Effector memory CD4-positive, alpha-beta T cell (primary cell): Measurements from ENCODE around the gene BABAM2.
A peak's percentile ranks its signal among the peaks of the same experiment; 100 is the strongest.

ENCODE experiments used
- DNase-seq, 3 donors: peaks; one replicate each; pipeline ENCODE4 v3.0.0-alpha.2; 2020
- H3K27ac ChIP-seq: 2 replicates; pipeline ENCODE4 v1.7.0; 2013; ENCODE audit warnings: mild to moderate bottlenecking, low read length, moderate library complexity; ENCODE audit not compliant: insufficient read depth, poor library complexity, severe bottlenecking
- H3K27me3 ChIP-seq: replicated peaks from 2 replicates; pipeline ENCODE4 v1.7.0; 2013; ENCODE audit warnings: mild to moderate bottlenecking, low read length; ENCODE audit not compliant: insufficient read depth, control insufficient read depth, poor library complexity, severe bottlenecking
- H3K36me3 ChIP-seq: 2 replicates; pipeline ENCODE4 v1.7.0; 2013; ENCODE audit warnings: mild to moderate bottlenecking, low read length, moderate library complexity; ENCODE audit not compliant: control insufficient read depth, insufficient read depth
- H3K4me1 ChIP-seq: 2 replicates; pipeline ENCODE4 v1.7.0; 2013; ENCODE audit warnings: low read length, mild to moderate bottlenecking; ENCODE audit not compliant: control insufficient read depth, insufficient read depth, poor library complexity, severe bottlenecking
- H3K4me3 ChIP-seq: 2 replicates; pipeline ENCODE4 v1.7.0; 2013; ENCODE audit warnings: low read length, low read depth, mild to moderate bottlenecking; ENCODE audit not compliant: insufficient read depth, poor library complexity, severe bottlenecking
- H3K9me3 ChIP-seq: 2 replicates; pipeline ENCODE4 v1.7.0; 2013; ENCODE audit warnings: mild to moderate bottlenecking, low read length, moderate library complexity; ENCODE audit not compliant: control insufficient read depth

The BABAM2 gene

GRCh38 chr2:28356095-28356911 lies 465.8 kb downstream of the BABAM2 start:
- Histone ChIP-seq H3K4me1 (peaks cover 41% of the 10 kb centered on the region), H3K4me3 (no peak overlapping the region), H3K9me3 (no peaks in the 10 kb centered on the region), H3K27me3 (no peaks in the 10 kb centered on the region), H3K36me3 (no peaks in the 10 kb centered on the region), H3K27ac (no peak overlapping the region)
- peak in 1 of 3 donors; percentile 16 for DNase-seq

GRCh38 chr2:28357055-28357454 lies 466.5 kb downstream of the BABAM2 start:
- no peak for DNase-seq
- H3K27ac ChIP-seq = no peak overlapping the region
- H3K9me3 ChIP-seq = no peaks in the 10 kb centered on the region
- no peak overlapping the region for H3K4me3 ChIP-seq
- peaks cover 41% of the 10 kb centered on the region for H3K4me1 ChIP-seq
- H3K36me3 ChIP-seq = no peaks in the 10 kb centered on the region
- no peaks in the 10 kb centered on the region for H3K27me3 ChIP-seq

- H3K27ac ChIP-seq = no peak overlapping the region
- H3K27me3 ChIP-seq = no peaks in the 10 kb centered on the region
- no peak overlapping the region for H3K4me3 ChIP-seq
- H3K9me3 ChIP-seq = no peaks in the 10 kb centered on the region
- DNase-seq = no peak
- peaks cover 41% of the 10 kb centered on the region for H3K4me1 ChIP-seq
- no peaks in the 10 kb centered on the region for H3K36me3 ChIP-seq
Observed at GRCh38 chr2:28357948-28358667, 467.6 kb downstream of the BABAM2 start.

DNA sequence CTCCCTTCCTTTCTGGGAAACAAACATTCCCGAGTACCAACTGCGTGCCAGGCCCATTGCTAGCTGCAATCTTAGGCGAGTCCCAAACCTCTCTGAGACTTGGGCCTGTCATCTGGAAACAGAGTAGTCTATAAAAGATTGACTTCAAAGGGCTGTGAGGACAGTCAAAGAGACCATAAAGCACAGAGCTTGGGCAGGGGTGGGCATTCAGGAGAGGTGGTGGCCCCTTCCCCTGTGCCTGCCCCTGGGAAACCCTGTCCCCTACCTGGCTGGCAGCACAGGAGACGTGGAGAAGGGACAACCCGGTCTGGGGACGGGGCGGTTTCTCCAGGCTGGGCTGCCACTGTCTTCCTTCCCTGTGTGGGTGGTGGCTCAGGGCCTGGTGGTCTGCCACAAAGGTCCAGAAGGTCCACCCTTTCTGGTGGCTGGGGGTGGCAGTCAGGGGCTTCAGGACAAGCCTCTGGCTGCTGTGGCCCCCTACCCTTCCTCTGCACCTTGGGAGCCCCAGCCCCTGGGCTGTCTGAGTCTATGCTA lies 468.2 kb downstream of the BABAM2 start:
- Histone ChIP-seq H3K4me1 (peaks cover 46% of the 10 kb centered on the region), H3K27me3 (no peaks in the 10 kb centered on the region), H3K4me3 (peak overlapping the region; percentile 26), H3K9me3 (no peaks in the 10 kb centered on the region), H3K36me3 (no peaks in the 10 kb centered on the region), H3K27ac (peak overlapping the region; percentile 45)
- no peak for DNase-seq

DNA sequence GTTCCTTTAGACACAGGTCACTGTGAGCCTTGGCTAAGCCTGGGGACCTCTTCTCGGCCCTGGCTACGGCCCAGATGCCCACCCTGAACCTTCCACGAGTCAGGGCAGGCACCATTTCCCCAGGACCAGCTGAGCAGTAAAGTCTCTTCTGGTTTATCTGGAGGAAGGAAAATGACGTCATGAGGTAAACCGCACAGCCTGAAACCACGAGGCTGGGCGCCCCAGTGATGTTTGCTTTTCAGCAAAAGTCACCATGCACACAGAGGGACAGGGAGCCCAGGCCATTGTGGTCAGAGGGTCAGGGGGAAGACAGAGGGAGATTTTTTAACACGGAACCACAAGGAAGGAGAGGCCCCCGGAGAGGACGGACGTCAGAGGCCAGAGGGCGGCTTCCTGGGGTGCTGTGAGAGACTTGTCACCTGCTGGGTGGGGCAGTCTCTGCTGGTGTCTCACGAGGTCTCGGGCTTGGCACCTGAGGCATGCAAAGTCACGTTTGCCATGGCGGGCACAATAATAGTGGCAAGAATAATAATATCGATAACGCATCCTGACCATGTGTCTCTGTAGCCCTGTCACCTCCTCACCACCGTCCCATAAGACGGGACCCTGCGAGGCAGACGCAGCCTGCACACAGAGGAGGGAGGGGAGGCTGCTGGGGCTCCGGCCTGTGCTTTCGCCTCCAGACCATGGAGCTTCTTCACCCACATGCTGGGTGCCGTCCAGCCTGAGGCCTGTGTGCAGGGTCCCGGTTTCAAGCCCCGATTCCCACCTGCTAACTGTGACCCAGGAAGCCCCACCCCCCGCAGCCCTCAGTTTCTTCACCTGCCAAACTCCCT lies 468.9 kb downstream of the BABAM2 start:
- Histone ChIP-seq H3K27me3 (no peaks in the 10 kb centered on the region), H3K4me1 (peaks cover 50% of the 10 kb centered on the region), H3K4me3 (peak overlapping the region; percentile 26), H3K27ac (peak overlapping the region; percentile 45), H3K36me3 (no peaks in the 10 kb centered on the region), H3K9me3 (no peaks in the 10 kb centered on the region)
- DNase-seq = peak; percentile 80 to 81 (median 80)

- H3K27me3 ChIP-seq = no peaks in the 10 kb centered on the region
- no peaks in the 10 kb centered on the region for H3K36me3 ChIP-seq
- no peak for DNase-seq
- H3K27ac ChIP-seq = no peak overlapping the region
- peaks cover 57% of the 10 kb centered on the region for H3K4me1 ChIP-seq
- no peak overlapping the region for H3K4me3 ChIP-seq
- no peaks in the 10 kb centered on the region for H3K9me3 ChIP-seq
Observed at GRCh38 chr2:28360058-28360717, 469.7 kb downstream of the BABAM2 start.

DNA sequence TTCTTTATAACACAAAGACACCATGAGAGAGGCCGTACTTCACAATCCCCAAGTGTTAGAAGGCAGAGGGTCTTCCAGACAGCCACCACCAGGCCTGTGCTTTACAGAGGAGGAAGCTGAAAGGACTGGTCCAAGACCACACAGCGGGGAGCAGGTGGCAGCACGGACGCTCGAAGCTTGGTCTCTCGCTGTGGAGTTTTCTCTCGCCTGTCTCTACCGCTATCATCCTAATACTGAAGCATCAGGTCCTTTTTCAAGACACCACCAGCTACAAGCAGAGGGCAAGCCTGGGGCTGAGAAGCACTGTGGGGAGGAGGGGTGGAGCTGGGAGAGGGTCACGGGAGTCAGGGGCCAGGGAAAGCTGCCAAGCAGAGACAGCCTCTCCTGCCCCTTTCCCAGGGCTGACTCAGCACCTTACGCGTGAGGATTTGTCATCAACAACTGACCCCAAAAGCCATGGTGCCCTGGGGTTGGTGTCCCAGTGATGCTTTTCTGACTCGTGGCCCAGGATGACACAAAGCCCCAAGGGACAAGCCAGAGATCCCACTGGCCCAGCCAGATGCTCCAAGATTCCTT lies 470.3 kb downstream of the BABAM2 start:
- Histone ChIP-seq H3K27me3 (no peaks in the 10 kb centered on the region), H3K27ac (no peak overlapping the region), H3K4me1 (peaks cover 61% of the 10 kb centered on the region), H3K4me3 (no peak overlapping the region), H3K36me3 (no peaks in the 10 kb centered on the region), H3K9me3 (no peaks in the 10 kb centered on the region)
- no peak for DNase-seq

- Histone ChIP-seq H3K27ac (no peak overlapping the region), H3K9me3 (no peaks in the 10 kb centered on the region), H3K4me1 (peaks cover 67% of the 10 kb centered on the region), H3K36me3 (no peaks in the 10 kb centered on the region), H3K27me3 (no peaks in the 10 kb centered on the region), H3K4me3 (no peak overlapping the region)
- DNase-seq = no peak
Observed at GRCh38 chr2:28361991-28362710, 471.6 kb downstream of the BABAM2 start.
